Stimulated activated naive CD8-positive, alpha-beta T cell treated with anti-CD3 and anti-CD28 coated beads, Interleukin-15, Interleukin-2, amounts not matched to agents 100 U/mL and 50 U/mL, for 24 hours (primary cell): ENCODE results near the gene NDRG3.
"Not testable (repeated sequence)": the region's sequence is repeated elsewhere in the genome, so short reads cannot be mapped to it uniquely, and the experiment has no call there.

Source experiments
- ATAC-seq: fragments of 150-1000 bp; cut with Tn5 transposase; one replicate; pipeline ENCODE4 v1.10.0; 2021
- DNase-seq: peaks from one replicate; pipeline ENCODE4 v3.0.0; 2021

Gene NDRG3

DNA sequence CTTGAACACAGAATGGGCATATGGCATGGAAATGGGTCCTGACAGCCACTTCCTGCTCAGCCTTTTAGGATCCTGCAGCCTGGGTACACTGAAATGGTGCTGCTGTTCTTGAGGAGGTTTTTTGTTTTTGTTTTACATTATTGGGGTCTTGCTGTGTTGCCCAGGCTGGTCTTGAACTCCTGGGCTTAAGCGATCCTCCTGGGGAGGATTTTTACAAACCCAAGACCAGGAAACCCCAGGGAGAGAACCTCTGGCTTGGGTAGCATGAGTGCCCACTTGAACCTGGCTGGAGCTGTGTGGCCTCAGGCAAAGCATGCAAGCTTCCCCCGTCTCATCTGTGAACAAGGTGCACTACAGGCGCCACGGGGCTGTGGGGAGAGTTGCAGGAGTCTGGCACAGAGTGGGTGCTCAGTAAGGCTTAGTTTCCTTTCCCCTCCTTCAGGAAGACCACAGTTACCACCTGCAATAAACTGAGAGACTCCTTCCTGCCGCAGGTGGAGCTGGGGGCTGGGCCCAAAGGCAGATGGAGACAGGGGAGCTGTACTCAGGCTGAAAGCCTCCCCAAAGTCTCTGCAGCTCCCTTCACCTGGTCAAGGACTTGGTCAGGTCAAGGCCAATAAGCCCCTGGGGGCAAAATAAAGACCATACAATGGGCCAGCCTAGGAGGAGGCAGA, 101.7 kb downstream of the NDRG3 start:
- peak; percentile 69 for DNase-seq
- ATAC-seq, result peak; percentile 83

DNA sequence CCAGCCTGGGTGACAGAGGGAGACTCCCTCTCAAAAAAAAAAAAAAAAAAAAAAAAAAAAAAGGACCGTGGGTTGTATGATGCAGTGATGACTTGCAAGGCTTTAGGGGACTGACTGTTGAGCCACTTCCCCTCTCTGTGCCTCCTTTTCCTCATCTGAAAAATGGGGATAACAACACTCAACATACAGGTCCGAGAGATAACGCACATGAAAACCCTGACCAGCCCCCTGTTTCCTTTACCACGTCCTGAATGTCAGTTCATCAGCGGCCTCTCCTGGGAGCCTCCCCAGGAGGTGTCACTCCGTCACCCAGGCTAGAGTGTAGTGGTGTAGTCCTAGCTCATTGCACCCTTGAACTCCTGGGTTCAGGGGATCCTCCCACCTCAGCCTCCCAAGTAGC, 103.8 kb downstream of the NDRG3 start:
- no peak for DNase-seq
- ATAC-seq, result no peak

- no peak for ATAC-seq
Observed at GRCh38 chr20:36641506-36641843, 104.4 kb downstream of the NDRG3 start.

DNA sequence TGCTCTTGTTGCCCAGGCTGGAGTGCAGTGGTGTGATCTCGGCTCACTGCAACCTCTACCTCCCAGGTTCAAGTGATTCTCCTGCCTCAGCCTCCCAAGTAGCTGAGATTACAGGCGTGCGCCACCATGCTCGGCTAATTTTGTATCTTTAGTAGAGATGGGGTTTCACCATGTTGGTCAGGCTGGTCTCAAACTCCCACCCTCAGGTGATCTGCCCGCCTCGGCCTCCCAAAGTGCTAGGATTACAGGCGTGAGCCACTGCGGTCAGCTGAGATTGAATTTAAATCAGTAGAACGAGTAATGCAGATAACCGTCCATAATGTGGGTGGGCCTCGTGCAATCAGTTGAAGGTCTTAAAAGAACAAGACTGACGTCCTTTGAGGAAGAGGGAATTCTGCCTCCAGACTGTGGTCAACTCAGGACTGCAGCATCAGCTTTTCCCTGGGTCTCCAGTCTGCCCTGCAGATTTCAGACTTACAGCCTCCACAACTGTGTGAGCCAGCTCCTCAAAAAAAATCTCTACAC, 107.0 kb downstream of the NDRG3 start:
- ATAC-seq, DNase-seq: not testable (repeated sequence)

More at GRCh38 chr20:36641506-36641843, 104.4 kb downstream of the NDRG3 start:
- no peak for DNase-seq

GRCh38 chr20:36634342-36634741, 111.5 kb downstream of the NDRG3 start:
- ATAC-seq, result no peak
- DNase-seq, result no peak

- no peak for ATAC-seq
- no peak for DNase-seq
Observed at GRCh38 chr20:36633285-36633772, 112.6 kb downstream of the NDRG3 start.

DNA sequence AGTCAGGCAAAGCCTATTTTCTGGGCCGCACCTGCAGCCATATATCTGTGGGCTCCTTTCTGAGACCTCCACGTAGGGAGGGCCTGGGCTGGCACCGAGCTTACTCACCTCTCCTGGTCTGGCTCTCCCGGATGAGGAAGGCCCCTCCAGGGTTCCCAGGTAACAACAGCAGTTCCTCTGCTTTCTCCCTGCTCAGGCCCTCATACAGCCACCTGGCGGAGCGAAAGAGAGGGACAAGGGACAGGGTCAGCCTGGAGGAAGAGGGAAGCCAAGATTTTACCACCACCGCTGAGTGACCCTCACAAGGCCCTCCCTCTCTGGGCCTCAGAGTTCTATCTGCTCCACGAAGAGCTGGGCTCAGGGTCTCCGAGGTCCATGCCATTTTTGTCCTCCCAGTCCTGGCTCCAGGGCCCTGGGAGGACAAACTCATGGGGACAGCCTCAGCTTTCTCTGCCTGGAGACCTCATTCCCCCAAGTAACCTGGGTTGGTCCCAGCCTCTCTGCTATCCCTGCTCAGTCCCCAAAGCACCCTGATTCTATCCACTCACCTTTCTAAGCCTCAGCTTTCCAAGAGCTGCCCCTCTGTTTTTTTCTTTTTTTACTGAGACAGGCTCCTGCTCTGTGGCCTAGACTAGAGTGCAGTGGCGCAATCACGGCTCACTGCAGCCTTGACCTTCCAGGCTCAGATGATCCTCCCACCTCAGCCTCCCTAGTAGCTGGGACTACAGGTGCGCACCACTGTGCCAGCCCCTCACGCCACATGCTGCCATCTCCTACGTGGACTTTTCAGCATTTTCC, 113.2 kb downstream of the NDRG3 start:
- ATAC-seq (no peak), DNase-seq (no peak)

GRCh38 chr20:36632147-36632486, 113.8 kb downstream of the NDRG3 start:
- ATAC-seq (no peak), DNase-seq (no peak)

DNA sequence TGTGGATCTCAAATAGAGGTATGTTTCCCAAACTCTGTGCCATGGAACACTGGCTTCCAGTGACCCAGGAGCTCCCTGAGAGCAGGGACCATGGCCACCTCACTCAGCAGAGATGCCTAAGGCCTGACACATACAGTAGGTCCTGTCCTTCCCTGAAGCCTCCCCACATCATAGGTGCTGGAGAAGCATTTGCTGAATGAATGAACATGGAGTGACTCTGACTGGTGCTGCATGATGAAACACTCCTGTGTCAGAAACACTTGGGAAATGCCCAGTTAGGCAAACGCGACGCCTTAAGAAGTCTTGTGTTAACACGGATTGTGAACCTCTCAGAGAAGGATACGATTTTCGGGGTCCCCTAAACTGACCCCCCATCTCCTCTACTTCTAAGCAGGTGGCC, 114.2 kb downstream of the NDRG3 start:
- no peak for DNase-seq
- no peak for ATAC-seq

DNA sequence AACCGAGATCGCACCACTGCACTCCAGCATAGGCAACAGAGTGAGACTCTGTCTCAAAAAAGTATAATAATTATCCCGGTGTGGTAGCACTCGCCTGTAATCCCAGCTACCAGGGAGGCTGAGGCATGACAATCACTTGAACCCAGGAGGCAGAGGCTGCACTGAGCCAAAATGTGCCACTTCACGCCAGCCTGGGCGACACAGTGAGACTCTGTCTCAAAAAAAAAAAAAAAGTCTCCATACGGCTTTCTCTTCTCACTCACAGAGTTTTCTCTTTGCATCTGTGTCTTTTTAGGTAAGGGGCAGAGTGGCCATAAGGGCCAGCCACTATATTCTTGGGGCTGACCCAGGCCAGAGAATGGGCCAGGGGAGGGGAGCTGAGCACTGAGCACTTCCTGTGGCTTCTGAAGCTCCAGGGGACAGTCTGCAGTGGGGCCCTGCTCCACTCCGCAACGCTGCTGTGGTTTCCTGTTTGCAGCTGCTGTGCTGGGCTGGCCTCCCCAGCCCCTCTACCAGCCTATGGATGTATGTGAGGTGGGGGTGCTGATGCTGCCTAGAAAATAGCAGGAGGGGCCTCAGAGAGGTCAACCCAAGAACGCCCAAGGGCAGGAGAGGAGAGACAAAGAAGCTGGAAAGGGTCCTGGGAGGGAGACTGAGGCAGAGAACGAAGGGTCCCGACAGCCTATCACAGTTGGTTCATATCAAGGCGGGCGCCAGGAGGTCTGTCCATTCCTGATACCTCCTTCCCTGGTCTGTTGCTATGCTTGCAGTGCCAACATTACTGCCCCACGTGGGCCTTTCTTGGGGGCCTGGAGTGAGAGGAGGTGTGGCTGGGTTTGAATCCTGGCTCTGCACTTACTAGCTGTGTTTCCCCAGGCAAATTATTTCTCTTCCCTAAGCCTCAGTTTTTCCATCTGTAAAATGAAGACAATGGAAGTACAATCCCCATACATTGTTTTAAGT, 115.9 kb downstream of the NDRG3 start:
- peak; percentile 63 for DNase-seq
- ATAC-seq, result peak; percentile 80

GRCh38 chr20:36628076-36628475, 117.8 kb downstream of the NDRG3 start:
- ATAC-seq (peak; percentile 45), DNase-seq (no peak)

GRCh38 chr20:36624944-36625324, 121.0 kb downstream of the NDRG3 start:
- no peak for DNase-seq

GRCh38 chr20:36624068-36624943, 121.6 kb downstream of the NDRG3 start:
- ATAC-seq (no peak), DNase-seq (no peak)

More at GRCh38 chr20:36624944-36625324, 121.0 kb downstream of the NDRG3 start:
- ATAC-seq, result no peak

DNA sequence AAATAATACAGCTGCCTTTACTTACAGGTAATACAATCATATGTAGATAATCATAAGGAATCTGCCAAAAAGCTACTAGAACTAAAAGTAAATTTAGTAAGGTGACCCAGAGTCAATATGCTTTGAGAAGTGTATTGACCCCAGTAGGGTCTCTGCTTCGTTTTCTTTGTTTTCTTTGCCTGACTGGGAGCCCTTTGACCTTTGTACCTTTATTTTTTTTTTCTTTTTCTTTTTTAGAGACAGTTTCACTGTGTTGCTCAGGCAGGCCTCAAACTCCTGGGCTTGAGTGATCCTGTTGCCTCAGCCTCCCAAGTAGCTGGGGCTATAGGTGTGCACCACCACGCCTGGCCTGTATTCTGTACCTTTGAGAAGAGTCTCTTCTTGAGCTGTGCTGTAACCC, 122.4 kb downstream of the NDRG3 start:
- DNase-seq (no peak), ATAC-seq (no peak)

GRCh38 chr20:36620917-36621316, 125.0 kb downstream of the NDRG3 start:
- DNase-seq (no peak), ATAC-seq (no peak)

- DNase-seq (no peak), ATAC-seq (no peak)
Observed at GRCh38 chr20:36614781-36615557, 130.9 kb downstream of the NDRG3 start.

DNA sequence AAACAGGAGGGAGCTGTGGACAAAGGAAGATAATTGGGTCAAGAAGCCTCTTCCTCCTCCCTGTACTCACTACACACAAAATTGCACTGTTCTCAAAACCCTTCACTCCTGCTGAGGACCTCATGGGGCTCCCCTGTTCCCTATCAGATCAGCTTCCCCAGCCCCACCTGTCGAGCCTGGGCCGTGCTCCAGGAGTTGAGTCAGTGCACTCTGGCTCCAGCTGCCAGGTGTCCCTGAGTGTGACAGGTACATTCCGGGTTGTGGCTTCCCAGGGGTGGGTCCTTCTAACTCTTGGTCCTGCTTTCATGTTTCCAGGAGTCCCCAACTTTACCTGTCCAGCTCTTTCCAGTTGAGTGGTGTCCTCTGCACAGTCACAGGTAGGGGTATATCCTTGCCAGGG, 131.9 kb downstream of the NDRG3 start:
- ATAC-seq (no peak), DNase-seq (no peak)

DNA sequence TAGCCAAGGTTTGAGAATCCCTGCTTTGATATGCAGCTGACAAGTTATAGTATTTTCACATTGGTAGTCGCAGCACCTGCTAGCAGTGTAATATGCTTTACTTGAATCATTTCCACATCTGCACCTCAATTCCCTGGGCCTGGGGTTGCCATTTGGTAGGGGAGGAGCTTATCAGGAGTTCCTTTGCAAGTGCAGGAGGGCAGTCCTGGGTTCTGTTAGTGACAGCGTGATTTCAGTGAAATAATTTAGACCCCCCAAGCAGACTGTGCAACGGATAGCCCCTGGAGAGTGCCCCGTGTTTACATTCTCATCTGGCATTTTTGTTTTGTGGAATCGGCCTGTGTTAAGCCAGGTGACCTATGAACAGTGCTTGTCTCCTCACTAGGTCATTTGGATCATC, 134.3 kb downstream of the NDRG3 start:
- DNase-seq (no peak), ATAC-seq (no peak)

DNA sequence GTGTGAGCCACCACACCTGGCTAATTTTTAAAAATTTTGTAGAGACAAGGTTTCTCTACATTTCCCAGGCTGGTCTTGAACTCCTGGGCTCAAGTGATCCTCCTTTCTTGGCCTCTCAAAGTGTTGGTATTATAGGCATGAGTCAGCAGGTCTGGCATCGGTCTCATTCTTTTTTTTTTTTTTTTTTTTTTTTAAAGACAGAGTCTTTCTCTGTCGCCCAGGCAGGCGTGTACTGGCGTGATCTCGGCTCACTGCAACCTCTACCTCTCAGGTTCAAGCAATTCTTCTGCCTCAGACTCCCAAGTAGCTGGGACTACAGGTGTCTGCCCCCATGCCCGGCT, 137.5 kb downstream of the NDRG3 start:
- not testable (repeated sequence) for DNase-seq, ATAC-seq

- ATAC-seq, result no peak
Observed at GRCh38 chr20:36607586-36608387, 138.1 kb downstream of the NDRG3 start.

More at GRCh38 chr20:36607586-36608387, 138.1 kb downstream of the NDRG3 start:
- no peak for DNase-seq
